B cell (primary cell): ENCODE data around the gene PGLYRP2. TPM values are rescaled to one million over a fixed set of nuclear protein-coding genes. Genes with fewer than 3 reads are reported as not detected.

Experiments
- ATAC-seq: fragments of 200-7000 bp; cut with Tn5 transposase; one replicate; pipeline ENCODE4 v1.10.0; 2021; ENCODE audit warnings: low read depth, mild to moderate bottlenecking, moderate number of reproducible peaks, moderate library complexity
- CTCF ChIA-PET: fragments of 350-600 bp; sonication (Branson Sonifier 250); formaldehyde crosslinking; loops from one replicate; lab custom pipeline; 2021; ENCODE audit warnings: antibody characterized with exemption, inconsistent platforms; lab: Charles Lee
- POLR2A ChIA-PET: fragments of 350-600 bp; sonication (Branson Sonifier 250); formaldehyde crosslinking; loops from one replicate; lab custom pipeline; 2021; ENCODE audit warnings: antibody characterized with exemption; lab: Charles Lee
- DNase-seq: peaks from one replicate; pipeline ENCODE4 v3.0.0; 2013
- H2AFZ ChIP-seq: 2 replicates; pipeline ENCODE4 v1.6.1; 2012; ENCODE audit warnings: mild to moderate bottlenecking, low read depth, low read length; ENCODE audit not compliant: insufficient read depth, poor library complexity, severe bottlenecking
- H3K27ac ChIP-seq, 2 donors: 1 replicate in 1 of 2; 2 replicates in 1 of 2; pipeline ENCODE4 v1.5.1; 2012 to 2013; ENCODE audit warnings: low read length in 2 of 2, mild to moderate bottlenecking in 2 of 2, moderate library complexity in 1 of 2
- H3K27me3 ChIP-seq, 4 experiments: fragments of 200-600 bp in 1 of 4; sonication (generic) in 1 of 4; replicated peaks in 1 of 4; 1 replicate in 2 of 4; 2 replicates in 2 of 4; pipeline versions ENCODE4 v1.6.1 to v1.7.0; 2013 to 2016; ENCODE audit warnings: low read length in 3 of 4, mild to moderate bottlenecking in 2 of 4, mixed read lengths in 1 of 4, moderate library complexity in 1 of 4; ENCODE audit not compliant: insufficient read depth in 4 of 4, control insufficient read depth in 3 of 4; ENCODE audit errors: control extremely low read depth in 1 of 4
- H3K36me3 ChIP-seq, 2 experiments: replicated peaks in 1 of 2; 1 replicate in 1 of 2; 2 replicates in 1 of 2; pipeline versions ENCODE4 v1.6.1 to v1.7.1; 2013; ENCODE audit warnings: low read length in 1 of 2; ENCODE audit not compliant: insufficient read depth in 2 of 2, control insufficient read depth in 1 of 2; ENCODE audit errors: control extremely low read depth in 1 of 2, extremely low read depth in 1 of 2
- H3K4me1 ChIP-seq, 2 donors: fragments of 200-600 bp in 1 of 2; sonication (generic) in 1 of 2; 1 replicate in 1 of 2; 2 replicates in 1 of 2; pipeline versions ENCODE4 v1.5.1 to v1.6.1; 2013 to 2017; ENCODE audit warnings: low read length in 2 of 2; ENCODE audit not compliant: control insufficient read depth in 2 of 2, insufficient read depth in 2 of 2
- H3K4me2 ChIP-seq: replicated peaks from 2 replicates; pipeline ENCODE3; 2012; ENCODE audit warnings: mild to moderate bottlenecking, low read depth, low read length; ENCODE audit not compliant: poor library complexity, severe bottlenecking
- H3K4me3 ChIP-seq, 5 experiments: fragments of 200-600 bp in 1 of 5; sonication (generic) in 1 of 5; 1 replicate in 3 of 5; 2 replicates in 2 of 5; pipeline versions ENCODE4 v1.5.1 to v1.7.0; 2011 to 2016; ENCODE audit warnings: low read length in 4 of 5, mild to moderate bottlenecking in 4 of 5, low read depth in 2 of 5, control low read depth in 1 of 5, moderate library complexity in 1 of 5; ENCODE audit not compliant: insufficient read depth in 1 of 5; ENCODE audit errors: control extremely low read depth in 1 of 5, extremely low read depth in 1 of 5
- H3K79me2 ChIP-seq: fragments of 200-600 bp; sonication (generic); one replicate; pipeline ENCODE4 v1.6.0; 2016; ENCODE audit warnings: low read length; ENCODE audit not compliant: control insufficient read depth, insufficient read depth
- H3K9ac ChIP-seq: fragments of 200-600 bp; sonication (generic); 2 replicates; pipeline ENCODE4 v1.6.1; 2017; ENCODE audit warnings: mild to moderate bottlenecking, low read length, moderate library complexity
- H3K9me3 ChIP-seq, 3 donors: one replicate each; pipeline versions ENCODE4 v1.6.1 to v1.7.1; 2013; ENCODE audit warnings: low read length in 2 of 3; ENCODE audit not compliant: control insufficient read depth in 2 of 3, insufficient read depth in 1 of 3; ENCODE audit errors: control extremely low read depth in 1 of 3
- H4K20me1 ChIP-seq: 2 replicates; pipeline ENCODE4 v1.6.0; 2012; ENCODE audit warnings: mild to moderate bottlenecking, low read length; ENCODE audit not compliant: insufficient read depth, control insufficient read depth, poor library complexity, severe bottlenecking
- H3K27ac Mint-ChIP-seq: one replicate; pipeline ENCODE4 v1.8.0; 2021; ENCODE audit warnings: mixed read lengths
- H3K27me3 Mint-ChIP-seq: one replicate; pipeline ENCODE4 v1.8.0; 2021; ENCODE audit warnings: mixed read lengths
- H3K4me1 Mint-ChIP-seq: one replicate; pipeline ENCODE4 v1.8.0; 2021; ENCODE audit warnings: mixed read lengths
- H3K4me3 Mint-ChIP-seq: one replicate; pipeline ENCODE4 v1.8.0; 2021; ENCODE audit warnings: mixed read lengths
- H3K9me3 Mint-ChIP-seq: one replicate; pipeline ENCODE4 v1.8.0; 2022; ENCODE audit warnings: mixed read lengths; ENCODE audit not compliant: insufficient read depth
- EZH2 ChIP-seq: IDR thresholded peaks from 2 replicates; pipeline ENCODE4 v1.6.1; 2012; ENCODE audit warnings: borderline replicate concordance, low read depth, mild to moderate bottlenecking, moderate library complexity, low read length; ENCODE audit not compliant: insufficient read depth, poor library complexity, severe bottlenecking
- WGBS: methylation state at CpG from one replicate; pipeline ENCODE4 v1.1.5; 2013; ENCODE audit warnings: missing lambda C conversion rate; ENCODE audit not compliant: insufficient coverage; 5-methylcytosine and 5-hydroxymethylcytosine counted together
- intact Hi-C: fragments of 100-400 bp; cut with micrococcal nuclease; formaldehyde crosslinking; loops from one replicate; pipeline ENCODE4 v1.10.0; 2022
- polyA plus RNA-seq: library from polyadenylated mRNA; depleted of rRNA; stranded (reverse); fragments of >200 nt; gene quantifications from 2 replicates; pipeline ENCODE4 v1.2.3, GENCODE V29; 2012
- small RNA-seq: library from RNA; depleted of rRNA; stranded (forward); fragments of <200 nt; gene quantifications from one replicate; pipeline ENCODE3, GENCODE V24; 2012; ENCODE audit warnings: low replicate concordance, low read depth; ENCODE audit not compliant: insufficient read length
- total RNA-seq, 2 donors: library from RNA; stranded (reverse); fragments of 120-200 nt in 1 of 2; gene quantifications; 1 replicate in 1 of 2; 2 replicates in 1 of 2; pipeline versions ENCODE4 v1.2.3 to v1.2.4, GENCODE V29; 2013 to 2022
- TF ChIP-seq, protein P1 (sequence below): fragments of 200-600 bp; IDR thresholded peaks from one replicate; pipeline ENCODE4 v1.8.0; 2022; ENCODE audit warnings: antibody characterized with exemption, mild to moderate bottlenecking

Gene PGLYRP2
- total and polyA plus RNA-seq, 2 donors (not counting 1 experiment from before 2014, with no cell fraction given): not detected

GRCh38 chr19:15419413-15420025, 59.8 kb downstream of the PGLYRP2 start:
- peaks cover 0 to 9% (median 0%) of the 10 kb centered on the region in 3 donors for H3K9me3 ChIP-seq
- no peak for ATAC-seq
- peaks cover 39% of the 10 kb centered on the region for H3K4me1 Mint-ChIP-seq
- peak overlapping the region; percentile 48 for H2AFZ ChIP-seq
- ChIA-PET CTCF (interaction anchor here (0.6 to 7.9 kb wide), 36 partner anchors 9 to 327 kb away, joined by 3 to 145 read pairs (median 4); partner anchors contain the start of genes AKAP8 and RASAL3), POLR2A (interaction anchor here (0.5 to 3.7 kb wide), 7 partner anchors 14 to 1669 kb away, joined by 3 to 38 read pairs (median 10); partner anchors contain the start of gene AKAP8)
- H3K4me3 ChIP-seq: peak overlapping the region in 4 of 5 experiments; percentile 12 to 37 (median 36)
- peaks cover 2 to 31% of the 10 kb centered on the region in 2 experiments for H3K36me3 ChIP-seq
- intact Hi-C loops: loop anchor here (1.0 to 2.0 kb wide), 7 partner anchors 13 to 137 kb away; partner anchors contain the start of genes AKAP8 and RASAL3
- peaks cover 18 to 24% of the 10 kb centered on the region in 2 donors for H3K4me1 ChIP-seq
- no peak for TF ChIP-seq EZH2
- TF ChIP-seq, protein P1, sequence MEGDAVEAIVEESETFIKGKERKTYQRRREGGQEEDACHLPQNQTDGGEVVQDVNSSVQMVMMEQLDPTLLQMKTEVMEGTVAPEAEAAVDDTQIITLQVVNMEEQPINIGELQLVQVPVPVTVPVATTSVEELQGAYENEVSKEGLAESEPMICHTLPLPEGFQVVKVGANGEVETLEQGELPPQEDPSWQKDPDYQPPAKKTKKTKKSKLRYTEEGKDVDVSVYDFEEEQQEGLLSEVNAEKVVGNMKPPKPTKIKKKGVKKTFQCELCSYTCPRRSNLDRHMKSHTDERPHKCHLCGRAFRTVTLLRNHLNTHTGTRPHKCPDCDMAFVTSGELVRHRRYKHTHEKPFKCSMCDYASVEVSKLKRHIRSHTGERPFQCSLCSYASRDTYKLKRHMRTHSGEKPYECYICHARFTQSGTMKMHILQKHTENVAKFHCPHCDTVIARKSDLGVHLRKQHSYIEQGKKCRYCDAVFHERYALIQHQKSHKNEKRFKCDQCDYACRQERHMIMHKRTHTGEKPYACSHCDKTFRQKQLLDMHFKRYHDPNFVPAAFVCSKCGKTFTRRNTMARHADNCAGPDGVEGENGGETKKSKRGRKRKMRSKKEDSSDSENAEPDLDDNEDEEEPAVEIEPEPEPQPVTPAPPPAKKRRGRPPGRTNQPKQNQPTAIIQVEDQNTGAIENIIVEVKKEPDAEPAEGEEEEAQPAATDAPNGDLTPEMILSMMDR: peak; percentile 55
- H3K4me2 ChIP-seq: peak overlapping the region; percentile 69
- peaks cover 42% of the 10 kb centered on the region for H3K79me2 ChIP-seq
- H3K4me3 Mint-ChIP-seq: peak overlapping the region; percentile 100
- H4K20me1 ChIP-seq: peaks cover 35% of the 10 kb centered on the region
- no peaks in the 10 kb centered on the region for H3K27me3 ChIP-seq
- 38% methylated on average over 10 of the region's 16 CpGs for WGBS
- H3K9ac ChIP-seq: peak overlapping the region; percentile 21
- H3K27ac Mint-ChIP-seq: peak overlapping the region; percentile 100
- H3K27ac ChIP-seq: no peak overlapping the region
- H3K9me3 Mint-ChIP-seq: no peaks in the 10 kb centered on the region
- DNase-seq: peak; percentile 31
- no peaks in the 10 kb centered on the region for H3K27me3 Mint-ChIP-seq

Small RNAs within 50 kb of the gene (small RNA-seq; reads per million reads assigned to genes)
- gene MIR1470: not detected

Other genes with a start within 250 kb of the PGLYRP2 start
- 0.27 TPM in 1 of 2 replicates, not detected in the other for gene EPHX3, start 247.1 kb downstream of the PGLYRP2 start, total RNA-seq
- not detected in 2 replicates for gene EPHX3, start 247.1 kb downstream of the PGLYRP2 start, polyA plus RNA-seq
- gene BRD4, start 147.0 kb downstream of the PGLYRP2 start, total RNA-seq: 209 and 233 TPM in 2 replicates
- 27.3 and 30.7 TPM in 2 replicates for gene BRD4, start 147.0 kb downstream of the PGLYRP2 start, polyA plus RNA-seq
- gene AKAP8, start 99.7 kb downstream of the PGLYRP2 start, total RNA-seq: 80.0 and 84.8 TPM in 2 replicates
- 30.0 and 46.3 TPM in 2 replicates for gene AKAP8, start 99.7 kb downstream of the PGLYRP2 start, polyA plus RNA-seq
- 211 and 219 TPM in 2 replicates for gene AKAP8L, start 60.5 kb downstream of the PGLYRP2 start, total RNA-seq
- gene AKAP8L, start 60.5 kb downstream of the PGLYRP2 start, polyA plus RNA-seq: 151 and 184 TPM in 2 replicates
- gene WIZ, start 29.5 kb downstream of the PGLYRP2 start, total RNA-seq: 24.8 and 28.9 TPM in 2 replicates
- 15.0 and 18.2 TPM in 2 replicates for gene WIZ, start 29.5 kb downstream of the PGLYRP2 start, polyA plus RNA-seq
- gene RASAL3, start 15.0 kb downstream of the PGLYRP2 start, total RNA-seq: 88.5 and 95.3 TPM in 2 replicates
- 154 and 155 TPM in 2 replicates for gene RASAL3, start 15.0 kb downstream of the PGLYRP2 start, polyA plus RNA-seq
- not detected in 2 replicates for gene CYP4F22, start 29.0 kb upstream of the PGLYRP2 start, total RNA-seq
- gene CYP4F22, start 29.0 kb upstream of the PGLYRP2 start, polyA plus RNA-seq: 0.03 TPM in 1 of 2 replicates, not detected in the other
- gene CYP4F8, start 135.7 kb upstream of the PGLYRP2 start, total RNA-seq: not detected in 2 replicates
- gene CYP4F8, start 135.7 kb upstream of the PGLYRP2 start, polyA plus RNA-seq: not detected in 2 replicates
- 0.63 TPM in 1 of 2 replicates, not detected in the other for gene CYP4F3, start 161.4 kb upstream of the PGLYRP2 start, total RNA-seq
- gene CYP4F3, start 161.4 kb upstream of the PGLYRP2 start, polyA plus RNA-seq: 0.03 TPM in 1 of 2 replicates, not detected in the other
- not detected in 2 replicates for gene CYP4F12, start 193.6 kb upstream of the PGLYRP2 start, total RNA-seq
- gene CYP4F12, start 193.6 kb upstream of the PGLYRP2 start, polyA plus RNA-seq: not detected in 2 replicates
- not detected in 2 replicates for gene OR10H2, start 248.5 kb upstream of the PGLYRP2 start, total RNA-seq
- gene OR10H2, start 248.5 kb upstream of the PGLYRP2 start, polyA plus RNA-seq: not detected in 2 replicates